ENCODE measurements around the gene GDPGP1.

DNA sequence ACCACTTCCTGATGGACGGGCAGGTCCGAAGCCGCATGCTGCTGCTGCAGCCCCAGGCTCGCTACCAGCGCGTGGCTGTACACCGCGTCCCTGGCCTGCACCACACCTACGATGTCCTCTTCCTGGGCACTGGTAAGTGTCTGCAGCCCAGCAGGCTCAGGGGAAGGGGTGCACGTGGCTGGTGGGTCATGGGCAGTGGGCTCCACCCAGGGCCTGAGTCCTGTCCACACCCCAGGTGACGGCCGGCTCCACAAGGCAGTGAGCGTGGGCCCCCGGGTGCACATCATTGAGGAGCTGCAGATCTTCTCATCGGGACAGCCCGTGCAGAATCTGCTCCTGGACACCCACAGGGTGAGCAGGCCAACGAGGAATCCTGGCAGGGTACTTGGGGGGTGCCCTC, 9.0 kb upstream of the GDPGP1 start:
- no peak for TF ChIP-seq CTCF (IDR thresholded peaks at IDR 0.05)
- TF ChIP-seq POLR2A (IDR thresholded peaks at IDR 0.05): no peak
